GM19328 (cell line): Measurements from ENCODE around the gene BRAF.
"Not testable (repeated sequence)": the region's sequence is repeated elsewhere in the genome, so short reads cannot be mapped to it uniquely, and the experiment has no call there.

ENCODE experiments used
- ATAC-seq: cut with Tn5 transposase; IDR thresholded peaks from one replicate; pipeline ENCODE4 v1.9.1; 2021; ENCODE audit warnings: mild to moderate bottlenecking, moderate library complexity; ENCODE audit not compliant: unreplicated experiment

Gene BRAF

GRCh38 chr7:140881507-140882228 lies 43.1 kb downstream of the BRAF start:
- ATAC-seq = no peak

- no peak for ATAC-seq
Measured at GRCh38 chr7:140877249-140877524, 47.5 kb downstream of the BRAF start.

- peak; percentile 81 for ATAC-seq
Measured at GRCh38 chr7:140876519-140877248, 48.0 kb downstream of the BRAF start.

- no peak for ATAC-seq
Measured at GRCh38 chr7:140873434-140873833, 51.3 kb downstream of the BRAF start.

- no peak for ATAC-seq
Measured at GRCh38 chr7:140870003-140870402, 54.7 kb downstream of the BRAF start.

GRCh38 chr7:140869430-140869829 lies 55.3 kb downstream of the BRAF start:
- no peak for ATAC-seq

- ATAC-seq = no peak
Measured at GRCh38 chr7:140867467-140868462, 57.0 kb downstream of the BRAF start.

- no peak for ATAC-seq
Measured at GRCh38 chr7:140866926-140867325, 57.8 kb downstream of the BRAF start.

GRCh38 chr7:140864732-140865131 lies 60.0 kb downstream of the BRAF start:
- no peak for ATAC-seq

- ATAC-seq = no peak
Measured at GRCh38 chr7:140863867-140864266, 60.9 kb downstream of the BRAF start.

- no peak for ATAC-seq
Measured at GRCh38 chr7:140863184-140863583, 61.5 kb downstream of the BRAF start.

GRCh38 chr7:140857048-140857447 lies 67.7 kb downstream of the BRAF start:
- ATAC-seq = no peak

GRCh38 chr7:140841166-140841715 lies 83.5 kb downstream of the BRAF start:
- no peak for ATAC-seq

- ATAC-seq = no peak
Measured at GRCh38 chr7:140831724-140832123, 93.0 kb downstream of the BRAF start.

- no peak for ATAC-seq
Measured at GRCh38 chr7:140829720-140830119, 95.0 kb downstream of the BRAF start.

GRCh38 chr7:140828741-140829140 lies 96.0 kb downstream of the BRAF start:
- no peak for ATAC-seq

- not testable (repeated sequence) for ATAC-seq
Measured at GRCh38 chr7:140817383-140817782, 107.3 kb downstream of the BRAF start.

GRCh38 chr7:140810830-140811556 lies 113.7 kb downstream of the BRAF start:
- ATAC-seq = peak; percentile 64

- no peak for ATAC-seq
Measured at GRCh38 chr7:140810385-140810784, 114.3 kb downstream of the BRAF start.

GRCh38 chr7:140778975-140779374 lies 145.8 kb downstream of the BRAF start:
- no peak for ATAC-seq
